ENCODE results near the gene PDGFD. TPM values are rescaled to one million over a fixed set of nuclear protein-coding genes. Genes with fewer than 3 reads are reported as not detected.

Gene PDGFD
- total and polyA plus RNA-seq, 2 experiments from 2014 or later: 1.9 to 4.5 TPM

- ATAC-seq (no peak), DNase-seq (ENCODE audit: low spot score) (no peak)
- no peaks in the 10 kb centered on the region for H3K9me2 ChIP-seq (ENCODE audit: insufficient read depth)
- H3K36me3 Mint-ChIP-seq (ENCODE audit: low read depth): no peaks in the 10 kb centered on the region
- TF ChIP-seq EZH2 (IDR thresholded peaks at IDR 0.05; ENCODE audit: low read depth, unreplicated experiment) (no peak), JUNB (IDR thresholded peaks at IDR 0.05; ENCODE audit: unreplicated experiment) (no peak), EZH2phosphoT487 (IDR thresholded peaks at IDR 0.05; ENCODE audit: unreplicated experiment) (no peak), ZNF331 (CRISPR knock-in tag; IDR thresholded peaks at IDR 0.05; ENCODE audit: low read depth) (no peak), POLR2AphosphoS5 (IDR thresholded peaks at IDR 0.05; ENCODE audit: low read depth) (no peak), CREB1 (CRISPR knock-in tag; IDR thresholded peaks at IDR 0.05; ENCODE audit: low read depth) (no peak), STAT1 (IDR thresholded peaks at IDR 0.05; ENCODE audit: unreplicated experiment) (no peak), ZNF114 (CRISPR knock-in tag; IDR thresholded peaks at IDR 0.05) (no peak), ETS1 (IDR thresholded peaks at IDR 0.05) (no peak), ZNF462 (CRISPR knock-in tag; IDR thresholded peaks at IDR 0.05) (no peak), REST (IDR thresholded peaks at IDR 0.05; ENCODE audit: unreplicated experiment) (no peak), CTCF (conservative IDR thresholded peaks at IDR 0.05; ENCODE audit: low read depth in 2 of 2) (no peak), NANOG (IDR thresholded peaks at IDR 0.05; ENCODE audit: borderline replicate concordance) (no peak)
- no peaks in the 10 kb centered on the region for H3K36me3 ChIP-seq (ENCODE audit: insufficient read depth)
- no peaks in the 10 kb centered on the region for H3K79me2 ChIP-seq (replicated peaks; ENCODE audit: insufficient read depth)
- no peaks in the 10 kb centered on the region for H3K27me3 ChIP-seq (ENCODE audit: insufficient read depth)
- no peak overlapping the region for H3K4me3 ChIP-seq
- H2AFZ ChIP-seq: no peak overlapping the region
- no peaks in the 10 kb centered on the region for H4K20me1 ChIP-seq (replicated peaks; ENCODE audit: insufficient read depth)
- H3K27me3 Mint-ChIP-seq (ENCODE audit: insufficient read depth, low read depth, poor library complexity): no peaks in the 10 kb centered on the region
- no peaks in the 10 kb centered on the region for H3K9me3 Mint-ChIP-seq
- no peak overlapping the region for H3K4me2 ChIP-seq
- no peak overlapping the region for H3K27ac ChIP-seq (ENCODE audit: low read depth)
- no peak overlapping the region for H3K27ac Mint-ChIP-seq
- H3K4me3 Mint-ChIP-seq: no peak overlapping the region
- no peaks in the 10 kb centered on the region for H3K4me1 ChIP-seq (ENCODE audit: insufficient read depth)
- peaks cover 7% of the 10 kb centered on the region; the same call in 1 of the 3 replicates for H3K4me1 Mint-ChIP-seq
- H3F3A ChIP-seq (replicated peaks; ENCODE audit: low read depth): no peaks in the 10 kb centered on the region
Measured at GRCh38 chr11:104148706-104149105, 15.2 kb downstream of the PDGFD start.
